ENCODE data around the gene ABCA1. TPM values are rescaled to one million over a fixed set of nuclear protein-coding genes. Genes with fewer than 3 reads are reported as not detected.

ABCA1 gene
- total RNA-seq, 4 donors from 2014 or later = 18.3 to 59.8 (median 35.0) TPM

DNA sequence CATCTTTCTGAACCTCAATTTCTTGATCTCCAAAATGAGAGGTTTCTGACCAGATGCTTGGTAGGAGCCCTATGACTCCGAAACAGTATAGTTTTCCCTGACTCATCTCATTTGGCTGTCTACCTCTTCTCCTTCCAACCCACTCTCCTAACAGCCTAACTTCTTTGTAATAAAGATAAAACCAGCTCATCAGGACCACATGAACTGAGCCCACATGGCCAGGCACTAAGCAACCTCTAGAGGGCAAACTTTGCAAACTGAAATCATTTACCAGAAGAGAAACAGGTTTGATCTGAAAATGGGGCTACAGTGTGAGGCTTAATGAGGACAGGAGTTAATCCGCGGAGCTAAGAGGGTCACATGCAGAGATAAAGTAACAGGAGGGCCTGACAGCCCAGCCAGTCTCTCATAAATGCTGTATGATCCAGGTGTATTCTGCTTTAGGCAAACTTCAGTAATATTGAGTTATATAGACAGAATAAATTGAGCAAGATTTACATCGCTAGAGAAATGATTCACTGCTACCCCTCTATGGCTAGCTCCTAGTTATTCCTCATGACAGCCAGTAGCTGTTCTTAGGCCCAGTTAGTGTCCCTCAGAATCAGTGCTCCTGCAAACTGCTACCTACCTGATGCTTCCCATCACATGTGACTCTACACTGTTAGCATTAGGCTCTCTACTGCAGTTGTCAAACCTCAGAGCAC, 64.6 kb downstream of the ABCA1 start:
- H3K36me3 ChIP-seq = no peaks in the 10 kb centered on the region
- no peaks in the 10 kb centered on the region for H3K9me3 ChIP-seq
- TF ChIP-seq, protein P1, sequence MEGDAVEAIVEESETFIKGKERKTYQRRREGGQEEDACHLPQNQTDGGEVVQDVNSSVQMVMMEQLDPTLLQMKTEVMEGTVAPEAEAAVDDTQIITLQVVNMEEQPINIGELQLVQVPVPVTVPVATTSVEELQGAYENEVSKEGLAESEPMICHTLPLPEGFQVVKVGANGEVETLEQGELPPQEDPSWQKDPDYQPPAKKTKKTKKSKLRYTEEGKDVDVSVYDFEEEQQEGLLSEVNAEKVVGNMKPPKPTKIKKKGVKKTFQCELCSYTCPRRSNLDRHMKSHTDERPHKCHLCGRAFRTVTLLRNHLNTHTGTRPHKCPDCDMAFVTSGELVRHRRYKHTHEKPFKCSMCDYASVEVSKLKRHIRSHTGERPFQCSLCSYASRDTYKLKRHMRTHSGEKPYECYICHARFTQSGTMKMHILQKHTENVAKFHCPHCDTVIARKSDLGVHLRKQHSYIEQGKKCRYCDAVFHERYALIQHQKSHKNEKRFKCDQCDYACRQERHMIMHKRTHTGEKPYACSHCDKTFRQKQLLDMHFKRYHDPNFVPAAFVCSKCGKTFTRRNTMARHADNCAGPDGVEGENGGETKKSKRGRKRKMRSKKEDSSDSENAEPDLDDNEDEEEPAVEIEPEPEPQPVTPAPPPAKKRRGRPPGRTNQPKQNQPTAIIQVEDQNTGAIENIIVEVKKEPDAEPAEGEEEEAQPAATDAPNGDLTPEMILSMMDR (IDR thresholded peaks at IDR 0.05) = peak; percentile 53 to 80 (median 70)
- TF ChIP-seq POLR2A (IDR thresholded peaks at IDR 0.05) = no peak
- WGBS, 2 donors = 33 to 46% methylated on average over 4 of the region's 4 CpGs
- intact Hi-C loops (cut with DNase I) = loop anchor here (10.0 kb wide), 1 partner anchor 291 kb away; no protein-coding TSS in a partner anchor
- peak; percentile 53 to 60 for DNase-seq
- H3K4me1 ChIP-seq = peaks cover 21 to 44% of the 10 kb centered on the region in 2 donors
- H3K27me3 ChIP-seq = no peaks in the 10 kb centered on the region
- peak overlapping the region in 1 of 3 donors; percentile 0 for H3K27ac ChIP-seq
- H3K4me3 ChIP-seq (replicated peaks in 1 of 3) = no peak overlapping the region

DNA sequence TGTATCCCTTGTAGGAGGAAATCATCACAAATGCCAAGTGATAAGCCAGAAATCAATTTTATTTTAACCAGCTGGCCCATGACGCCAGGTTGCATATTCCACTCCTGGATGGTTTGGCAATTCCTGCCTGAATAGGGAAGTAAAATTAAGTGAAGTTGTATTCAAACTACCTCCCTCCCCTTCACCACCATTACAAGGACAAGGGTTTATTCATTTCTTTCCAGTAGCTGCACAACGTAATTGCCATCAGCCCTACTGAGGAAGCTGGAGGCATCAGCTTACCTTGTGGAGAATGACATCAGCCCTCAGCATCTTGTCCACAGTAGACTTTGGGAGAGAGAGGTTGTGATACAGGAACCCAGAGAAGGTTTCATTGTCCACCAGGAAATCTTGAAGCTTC, 66.6 kb downstream of the ABCA1 start:
- no peak overlapping the region for H3K4me3 ChIP-seq (replicated peaks in 1 of 3)
- H3K36me3 ChIP-seq = no peaks in the 10 kb centered on the region
- H3K27ac ChIP-seq = no peak overlapping the region
- DNase-seq = no peak
- H3K4me1 ChIP-seq = peaks cover 31 to 48% of the 10 kb centered on the region in 2 donors
- WGBS, 2 donors = 76 to 87% methylated on average over 2 of the region's 2 CpGs
- no peaks in the 10 kb centered on the region for H3K27me3 ChIP-seq
- H3K9me3 ChIP-seq = no peaks in the 10 kb centered on the region
- TF ChIP-seq POLR2A (IDR thresholded peaks at IDR 0.05) = no peak
- TF ChIP-seq, protein P1 (IDR thresholded peaks at IDR 0.05) = no peak
- intact Hi-C loops (cut with DNase I) = loop anchor here (10.0 kb wide), 1 partner anchor 293 kb away; no protein-coding TSS in a partner anchor

DNA sequence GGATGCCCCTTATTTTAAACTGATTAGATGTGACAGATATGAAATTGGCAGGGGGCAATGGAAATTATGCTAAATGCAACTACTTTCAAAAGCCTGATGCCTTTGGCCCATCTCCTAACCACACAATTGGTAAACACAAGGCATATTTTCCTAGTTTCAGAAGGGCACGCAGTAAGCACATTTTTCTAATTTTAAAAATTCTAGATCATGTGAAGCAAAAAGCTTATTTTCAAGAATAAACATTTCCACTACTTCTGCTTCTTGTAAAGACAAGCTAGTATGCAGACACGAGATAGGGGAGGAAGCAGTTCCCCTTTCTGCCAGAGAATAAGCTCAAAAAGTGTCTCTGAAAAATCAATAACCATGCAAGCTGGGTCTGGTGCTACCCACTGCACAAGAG, 67.7 kb downstream of the ABCA1 start:
- intact Hi-C loops (cut with DNase I) = loop anchor here (10.0 kb wide), 1 partner anchor 295 kb away; no protein-coding TSS in a partner anchor
- Histone ChIP-seq H3K27me3 (no peaks in the 10 kb centered on the region), H3K27ac (peak overlapping the region in 2 of 3 donors; percentile 15 to 64), H3K4me1 (peaks cover 37 to 55% of the 10 kb centered on the region in 2 donors), H3K36me3 (no peaks in the 10 kb centered on the region), H3K9me3 (no peaks in the 10 kb centered on the region), H3K4me3 (replicated peaks in 1 of 3) (no peak overlapping the region)
- no peak for DNase-seq
- 57 to 69% methylated on average over 2 of the region's 2 CpGs for WGBS, 2 donors
- TF ChIP-seq, protein P1 (IDR thresholded peaks at IDR 0.05) = no peak
- TF ChIP-seq POLR2A (IDR thresholded peaks at IDR 0.05) = no peak

DNA sequence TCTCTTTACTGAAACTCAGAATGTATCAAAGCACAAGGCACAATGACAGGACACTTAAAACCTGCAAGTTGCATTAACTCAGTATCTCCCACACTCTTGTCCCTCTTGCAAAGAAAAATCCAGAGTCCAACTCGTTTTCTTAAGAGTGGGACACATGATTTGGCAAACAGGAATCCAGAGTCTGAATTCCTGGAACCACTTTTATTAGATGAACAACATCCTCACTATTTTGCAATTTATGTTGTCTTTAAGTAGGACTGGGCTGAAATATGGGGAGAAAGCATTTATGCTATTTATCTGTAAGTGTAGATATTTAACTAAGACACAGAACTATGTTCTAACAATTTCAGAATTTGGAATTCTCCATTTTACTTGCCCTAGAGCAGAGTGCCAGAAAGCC, 69.1 kb downstream of the ABCA1 start:
- H3K9me3 ChIP-seq = no peaks in the 10 kb centered on the region
- TF ChIP-seq, protein P1 (IDR thresholded peaks at IDR 0.05) = no peak
- no peak for TF ChIP-seq POLR2A (IDR thresholded peaks at IDR 0.05)
- H3K27me3 ChIP-seq = no peaks in the 10 kb centered on the region
- no peak overlapping the region for H3K4me3 ChIP-seq (replicated peaks in 1 of 3)
- intact Hi-C loops (cut with DNase I) = no loop called here
- DNase-seq = no peak
- H3K36me3 ChIP-seq = no peaks in the 10 kb centered on the region
- H3K4me1 ChIP-seq = peaks cover 37 to 52% of the 10 kb centered on the region in 2 donors
- H3K27ac ChIP-seq = peak overlapping the region; percentile 42 to 64 (median 56)
- WGBS, 2 donors = 14 to 18% methylated on average over 1 of the region's 1 CpG

DNA sequence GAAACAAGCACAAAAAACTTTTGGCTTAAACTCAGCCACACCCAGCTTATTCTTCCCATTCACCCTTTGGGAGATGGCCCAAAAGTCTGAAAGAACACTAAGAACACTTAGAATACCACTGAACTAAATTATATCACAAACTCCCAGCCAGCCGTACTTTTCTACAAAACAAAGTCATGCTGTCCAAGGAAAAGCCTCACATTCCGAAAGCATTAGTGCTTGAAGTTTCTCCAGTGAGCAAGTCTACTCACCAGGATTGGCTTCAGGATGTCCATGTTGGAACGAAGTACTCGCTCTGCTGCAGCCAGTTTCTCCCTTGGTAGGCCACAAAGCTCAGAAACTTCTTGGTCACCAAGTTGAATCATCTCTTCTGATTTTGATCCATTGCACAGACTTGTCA, 69.7 kb downstream of the ABCA1 start:
- Histone ChIP-seq H3K4me3 (replicated peaks in 1 of 3) (no peak overlapping the region), H3K27ac (peak overlapping the region; percentile 42 to 64 (median 56)), H3K36me3 (no peaks in the 10 kb centered on the region), H3K9me3 (no peaks in the 10 kb centered on the region), H3K4me1 (peaks cover 37 to 46% of the 10 kb centered on the region in 2 donors), H3K27me3 (no peaks in the 10 kb centered on the region)
- TF ChIP-seq, protein P1 (IDR thresholded peaks at IDR 0.05) = no peak
- no peak for TF ChIP-seq POLR2A (IDR thresholded peaks at IDR 0.05)
- WGBS, 2 donors = 29 to 43% methylated on average over 4 of the region's 4 CpGs
- peak; percentile 45 to 48 for DNase-seq
- intact Hi-C loops (cut with DNase I) = no loop called here
